Astrocyte of the spinal cord (primary cell): Measurements from ENCODE around the gene FKBP2.
A peak's percentile ranks its signal among the peaks of the same experiment; 100 is the strongest.
"Not testable (repeated sequence)": the region's sequence is repeated elsewhere in the genome, so short reads cannot be mapped to it uniquely, and the experiment has no call there.

Experiments used
- DNase-seq: peaks from one replicate; pipeline ENCODE4 v3.0.0; 2011; ENCODE audit warnings: low read depth, low spot score
- H3K4me3 ChIP-seq: 2 replicates; pipeline ENCODE4 v1.5.1; 2011; ENCODE audit warnings: low read depth, mild to moderate bottlenecking, low read length, moderate library complexity
- in situ Hi-C: cut with HindIII; loops from 2 replicates; pipeline ENCODE4 v1.10.0; 2017; ENCODE audit warnings: low sequenced_read_pairs
- TF ChIP-seq, protein P1 (sequence below): IDR thresholded peaks from 2 replicates; pipeline ENCODE4 v1.5.1; 2012; ENCODE audit warnings: low read depth, mild to moderate bottlenecking, low read length, inconsistent platforms

FKBP2 gene

DNA sequence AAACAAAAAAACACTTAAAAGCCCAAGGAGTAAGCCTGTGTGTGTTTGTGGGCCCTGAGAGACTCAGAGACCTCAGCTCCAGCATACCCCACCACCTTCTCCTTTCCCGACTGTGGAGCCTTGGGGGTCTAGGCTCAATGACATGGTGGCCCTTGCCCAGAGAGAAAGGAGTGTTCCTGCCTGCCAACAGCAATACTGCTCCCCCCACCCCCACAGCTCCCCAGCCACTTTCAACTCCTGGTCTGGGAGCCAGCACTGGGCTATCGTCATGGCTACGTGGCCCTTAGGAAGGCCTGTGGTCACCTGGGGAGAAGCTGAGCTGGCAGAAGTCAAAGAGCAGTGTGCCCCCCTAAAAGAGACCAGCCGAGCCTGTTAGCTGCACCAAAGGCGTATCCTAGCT is 3.2 kb downstream of the FKBP2 start:
- DNase-seq: no peak
- in situ Hi-C loops: no loop called here
- TF ChIP-seq, protein P1, sequence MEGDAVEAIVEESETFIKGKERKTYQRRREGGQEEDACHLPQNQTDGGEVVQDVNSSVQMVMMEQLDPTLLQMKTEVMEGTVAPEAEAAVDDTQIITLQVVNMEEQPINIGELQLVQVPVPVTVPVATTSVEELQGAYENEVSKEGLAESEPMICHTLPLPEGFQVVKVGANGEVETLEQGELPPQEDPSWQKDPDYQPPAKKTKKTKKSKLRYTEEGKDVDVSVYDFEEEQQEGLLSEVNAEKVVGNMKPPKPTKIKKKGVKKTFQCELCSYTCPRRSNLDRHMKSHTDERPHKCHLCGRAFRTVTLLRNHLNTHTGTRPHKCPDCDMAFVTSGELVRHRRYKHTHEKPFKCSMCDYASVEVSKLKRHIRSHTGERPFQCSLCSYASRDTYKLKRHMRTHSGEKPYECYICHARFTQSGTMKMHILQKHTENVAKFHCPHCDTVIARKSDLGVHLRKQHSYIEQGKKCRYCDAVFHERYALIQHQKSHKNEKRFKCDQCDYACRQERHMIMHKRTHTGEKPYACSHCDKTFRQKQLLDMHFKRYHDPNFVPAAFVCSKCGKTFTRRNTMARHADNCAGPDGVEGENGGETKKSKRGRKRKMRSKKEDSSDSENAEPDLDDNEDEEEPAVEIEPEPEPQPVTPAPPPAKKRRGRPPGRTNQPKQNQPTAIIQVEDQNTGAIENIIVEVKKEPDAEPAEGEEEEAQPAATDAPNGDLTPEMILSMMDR: no peak
- H3K4me3 ChIP-seq: no peak overlapping the region

DNA sequence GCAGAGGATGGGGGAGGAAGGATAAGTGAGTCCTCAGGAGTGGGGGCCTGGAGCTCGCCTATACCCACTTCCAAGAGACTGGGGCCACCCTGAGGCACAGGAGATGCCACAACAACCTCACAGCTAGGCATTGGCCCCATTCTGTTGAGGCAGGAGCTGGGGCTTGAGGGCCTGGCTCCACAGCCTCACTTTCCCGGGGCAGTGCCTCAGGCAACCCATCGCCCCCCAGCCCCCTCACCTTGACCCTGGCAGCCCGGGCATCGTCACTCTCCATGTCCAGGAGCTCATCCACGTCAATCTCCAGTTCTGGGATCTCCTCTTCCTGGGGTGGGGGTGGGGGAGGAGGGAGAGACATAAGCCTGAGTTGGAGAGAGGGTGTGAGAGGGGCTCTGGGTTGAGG is 4.1 kb downstream of the FKBP2 start:
- H3K4me3 ChIP-seq: peak overlapping the region; percentile 67
- TF ChIP-seq, protein P1: no peak
- no peak for DNase-seq
- in situ Hi-C loops: no loop called here

DNA sequence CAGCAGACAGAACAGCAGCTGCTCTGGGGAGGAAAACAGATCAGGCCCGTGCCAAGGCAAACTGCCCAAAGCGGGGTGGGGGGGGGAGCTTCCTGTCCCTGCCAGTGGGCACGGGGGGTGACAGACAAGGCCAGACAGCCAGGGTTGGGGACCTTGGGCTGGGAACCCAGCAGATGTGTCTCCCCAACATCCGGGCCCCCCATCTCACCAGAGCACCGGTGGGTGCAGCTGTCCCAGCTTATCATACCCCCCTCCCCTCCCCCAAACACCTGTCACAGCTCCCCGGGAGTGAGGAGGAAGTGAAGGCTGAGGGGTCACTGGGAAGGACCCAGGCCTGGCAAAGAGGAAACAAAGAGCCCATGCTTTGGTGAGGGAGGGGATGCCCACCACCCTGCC is 4.5 kb downstream of the FKBP2 start:
- TF ChIP-seq, protein P1: no peak
- DNase-seq: peak; percentile 33
- in situ Hi-C loops: no loop called here
- H3K4me3 ChIP-seq: peak overlapping the region; percentile 67

DNA sequence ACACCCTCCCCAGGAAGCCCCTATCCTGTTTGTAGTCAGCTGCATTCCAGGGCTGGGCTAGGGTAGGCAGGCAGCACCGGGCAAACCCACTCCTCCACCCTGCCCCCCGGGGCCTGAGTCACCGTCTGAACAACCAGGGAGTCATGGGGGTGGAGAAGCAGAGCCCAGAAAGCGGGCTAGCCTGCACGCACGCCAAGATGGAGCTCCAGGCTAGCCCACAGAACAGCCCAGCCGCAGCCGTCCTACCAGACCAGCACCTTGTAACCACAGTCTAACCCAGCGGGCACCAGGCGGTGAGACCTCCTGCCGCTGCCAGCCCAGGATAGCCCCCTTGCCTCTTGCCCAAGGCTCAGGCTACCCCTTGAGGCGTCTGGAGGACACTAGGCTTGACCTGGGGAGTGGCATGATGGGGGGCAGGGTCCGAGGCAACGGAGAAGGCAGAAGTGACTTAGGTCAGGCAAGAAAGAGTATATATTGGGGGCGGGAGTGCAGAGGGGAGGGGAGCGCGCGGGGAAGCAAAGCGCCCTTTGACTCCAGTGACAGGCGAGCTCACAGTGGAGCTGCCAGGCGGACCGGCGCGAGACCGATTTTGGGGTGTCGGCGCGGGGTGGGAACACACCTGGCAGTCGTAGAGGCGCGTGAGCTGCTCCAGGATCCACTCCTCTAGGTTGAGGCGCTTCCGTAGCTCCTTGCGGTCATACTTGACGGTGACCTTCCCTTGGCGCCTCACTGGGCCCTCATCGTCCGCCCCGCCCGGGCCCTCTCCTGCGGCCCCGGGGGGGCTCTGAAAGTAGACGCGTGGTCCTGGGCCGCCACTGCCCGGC is 5.1 kb downstream of the FKBP2 start:
- TF ChIP-seq, protein P1: no peak
- in situ Hi-C loops: no loop called here
- peak; percentile 82 for DNase-seq
- peak overlapping the region; percentile 67 for H3K4me3 ChIP-seq

DNA sequence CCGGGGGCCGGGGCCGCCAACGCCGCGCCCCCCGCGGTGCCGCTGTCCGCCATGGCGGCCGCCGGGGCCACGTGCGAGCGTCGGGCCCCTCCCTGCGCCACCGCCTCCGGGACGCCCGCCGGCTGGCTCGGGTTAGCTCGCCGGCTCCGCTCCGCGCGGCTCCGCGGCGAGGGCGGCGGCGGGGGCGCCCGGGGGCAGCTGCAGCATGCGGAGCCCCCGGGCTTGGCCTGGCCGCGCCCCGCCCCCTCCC is 5.7 kb downstream of the FKBP2 start:
- in situ Hi-C loops, DNase-seq: not testable (repeated sequence)
- peak overlapping the region; percentile 67 for H3K4me3 ChIP-seq

DNA sequence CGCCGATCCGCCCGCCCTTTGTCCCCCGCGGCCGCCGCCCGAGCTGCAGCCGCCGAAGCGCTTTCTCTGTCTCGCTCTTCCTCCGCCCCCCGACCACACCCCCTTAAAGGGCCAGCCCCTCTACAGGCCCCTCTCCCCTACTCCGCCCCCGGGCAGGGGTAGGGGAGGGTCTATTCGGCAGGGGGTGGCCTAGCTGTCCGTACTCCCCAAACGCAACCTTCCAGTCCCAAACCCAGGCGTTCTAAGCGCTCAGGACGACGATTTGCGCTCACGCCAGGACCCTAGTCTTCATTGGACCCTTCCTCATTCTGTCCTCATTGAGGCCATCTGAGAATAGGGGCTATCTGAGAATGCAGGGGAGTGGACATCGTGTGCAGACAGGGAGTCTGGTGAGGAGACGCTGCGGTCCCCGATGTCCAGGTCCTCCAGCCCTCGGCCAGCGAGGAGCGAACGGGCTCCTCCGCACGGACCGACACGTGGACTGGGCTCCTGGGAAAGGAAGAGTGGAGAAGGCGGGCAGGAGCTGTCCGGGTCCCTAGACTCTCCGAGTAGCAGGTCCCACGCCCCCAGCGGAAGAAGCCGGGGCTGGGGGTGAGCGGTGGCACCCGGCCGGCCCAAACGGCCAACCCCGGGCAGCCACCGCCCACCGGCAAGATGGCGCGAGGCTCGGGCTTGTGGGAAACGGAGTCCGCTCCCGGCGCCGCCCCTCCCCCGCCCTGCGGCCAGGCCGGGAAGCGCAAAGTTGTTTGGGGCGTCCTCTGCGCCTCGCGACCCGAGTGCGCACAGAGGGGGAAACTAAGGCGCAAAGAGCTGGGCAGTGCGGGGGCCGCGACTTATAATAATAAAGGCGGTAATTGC is 6.2 kb downstream of the FKBP2 start, which contains the start of gene PPP1R14B:
PPP1R14B (minus strand) TSS at position 73 of the 858 bp plus-strand sequence. CDS start 270 bp downstream, outside the sequence.
- H3K4me3 ChIP-seq: peak within 1 kb of the TSS; percentile 67
- in situ Hi-C loops: no loop called here
- TF ChIP-seq, protein P1: no peak
- DNase-seq: peak; percentile 92
